ENCODE data around the gene PKD2.

Gene PKD2

DNA sequence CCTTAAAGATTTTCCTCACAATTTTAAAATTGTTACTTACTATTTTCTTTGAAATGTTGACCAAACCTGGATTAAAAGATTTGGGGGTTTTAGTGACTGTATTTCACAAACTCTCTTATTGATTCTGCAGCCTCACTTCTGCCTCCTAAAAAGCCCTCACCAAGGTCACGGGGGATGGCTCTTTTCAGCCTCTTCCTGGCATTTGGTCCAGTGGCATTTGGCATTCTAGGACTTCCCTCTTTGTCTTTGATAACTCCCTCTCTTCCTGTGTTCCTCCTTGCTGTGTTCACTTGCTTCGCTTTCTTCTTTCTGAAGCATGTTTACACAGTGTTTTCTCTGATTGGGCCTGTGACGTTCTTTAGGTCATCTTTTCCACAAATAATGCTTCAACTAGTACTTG, 21.5 kb downstream of the PKD2 start:
- TF ChIP-seq CTCF (conservative IDR thresholded peaks at IDR 0.05), result no peak
- H3K27ac ChIP-seq, result no peak overlapping the region

DNA sequence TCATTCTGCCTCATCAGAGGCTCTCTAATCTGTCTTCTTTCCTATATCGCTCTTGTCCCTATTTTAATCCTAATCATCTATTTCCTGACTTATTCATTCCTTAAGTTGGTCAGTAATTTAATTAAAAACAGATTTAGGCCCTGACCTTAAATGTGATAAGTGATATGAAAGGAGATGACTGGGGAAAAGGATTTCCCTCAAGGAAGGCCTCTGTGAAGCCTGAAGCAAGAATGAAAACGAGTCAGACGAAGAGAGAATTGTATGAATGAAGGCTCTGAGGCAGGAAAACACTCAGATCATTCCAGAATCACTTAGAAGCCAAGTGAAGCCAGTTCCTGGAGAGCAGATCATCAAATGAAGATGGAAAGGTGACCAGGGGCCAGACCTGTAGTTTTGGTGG, 22.1 kb downstream of the PKD2 start:
- H3K27ac ChIP-seq, result no peak overlapping the region

DNA sequence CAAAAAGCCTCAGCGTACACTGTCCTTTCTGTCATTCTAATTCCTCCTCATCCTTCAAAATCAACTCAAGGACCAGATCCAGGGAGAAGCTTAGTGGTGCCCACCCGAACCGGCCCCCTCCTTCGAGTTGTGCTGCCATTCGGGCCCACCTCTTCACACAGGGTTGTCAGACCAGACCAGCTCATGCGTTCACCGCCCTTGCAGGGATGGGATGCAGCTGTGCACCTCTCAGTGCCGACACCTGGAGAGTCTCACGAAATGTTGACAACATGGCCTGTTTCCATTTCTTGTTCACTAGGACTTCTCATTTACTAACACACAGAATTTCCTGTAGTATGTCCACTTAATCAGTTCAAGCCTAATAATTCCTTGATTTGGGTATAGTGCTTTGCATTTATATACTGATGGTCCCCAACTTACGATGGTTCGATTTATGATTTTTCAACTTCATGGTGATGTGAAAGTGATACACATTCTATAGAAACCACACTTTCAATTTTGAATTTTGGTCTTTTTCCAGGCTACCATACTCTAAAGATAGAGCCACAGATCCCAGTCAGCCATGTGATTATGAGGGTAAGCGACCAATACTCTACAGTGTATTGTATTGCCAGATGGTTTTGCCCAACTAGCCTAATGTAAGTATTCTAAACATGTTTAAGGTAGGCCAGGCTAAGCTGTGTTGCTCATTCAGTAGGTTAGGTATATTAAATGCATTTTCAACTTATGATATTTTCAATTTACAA, 23.3 kb downstream of the PKD2 start:
- no peak for TF ChIP-seq CTCF (conservative IDR thresholded peaks at IDR 0.05)
- no peak overlapping the region for H3K27ac ChIP-seq

More for the DNA sequence above, 22.1 kb downstream of the PKD2 start:
- TF ChIP-seq CTCF (conservative IDR thresholded peaks at IDR 0.05), result no peak

GRCh38 chr4:88033309-88033708, 25.9 kb downstream of the PKD2 start:
- peak; percentile 93 for TF ChIP-seq CTCF (conservative IDR thresholded peaks at IDR 0.05)
- no peak overlapping the region for H3K27ac ChIP-seq

DNA sequence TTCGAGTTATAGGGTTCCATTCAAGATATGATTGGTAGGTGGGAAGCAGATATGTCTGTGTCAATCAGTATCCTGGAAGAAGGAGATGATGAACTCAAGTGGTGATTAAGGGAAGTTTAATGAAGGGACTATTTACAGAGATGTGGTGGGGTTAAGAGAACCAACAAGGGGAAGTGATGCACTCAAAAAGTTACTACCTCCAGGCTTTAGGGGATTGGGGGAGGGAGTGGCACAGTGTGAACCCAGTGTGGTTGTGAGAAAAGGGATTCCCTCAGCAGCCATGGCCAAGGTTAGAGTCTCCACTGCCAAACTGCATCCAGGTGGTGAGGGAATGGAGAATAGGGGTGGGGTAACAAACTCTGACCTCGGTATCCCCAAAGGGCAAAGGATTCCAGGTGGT, 27.9 kb downstream of the PKD2 start:
- TF ChIP-seq CTCF (conservative IDR thresholded peaks at IDR 0.05), result no peak
- no peak overlapping the region for H3K27ac ChIP-seq

DNA sequence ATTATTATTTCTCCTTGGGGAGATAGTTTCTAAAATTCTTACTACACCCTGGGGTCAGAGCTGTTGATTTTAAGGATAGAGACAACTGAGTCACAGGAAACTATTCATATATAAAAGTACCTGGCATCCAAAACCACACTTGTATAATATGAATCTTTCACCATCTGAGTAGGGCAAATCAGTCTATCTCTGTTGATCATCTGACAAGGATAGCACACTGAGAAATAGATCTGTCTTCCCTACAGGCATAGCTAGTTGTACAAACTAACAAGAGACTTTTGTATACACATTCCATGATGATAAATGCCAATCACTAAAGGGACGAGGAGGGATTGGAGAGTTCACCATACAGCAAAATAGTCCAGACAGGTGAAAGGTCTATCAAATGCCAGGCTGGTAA, 30.0 kb downstream of the PKD2 start:
- no peak for TF ChIP-seq CTCF (conservative IDR thresholded peaks at IDR 0.05)
- H3K27ac ChIP-seq, result peak overlapping the region; percentile 7; the same call in 1 of the 2 replicates

GRCh38 chr4:88037936-88038335, 30.5 kb downstream of the PKD2 start:
- peak overlapping the region; percentile 7; the same call in 1 of the 2 replicates for H3K27ac ChIP-seq
- no peak for TF ChIP-seq CTCF (conservative IDR thresholded peaks at IDR 0.05)
